H9 (cell line): ENCODE measurements around the gene SOSTDC1. TPM values are rescaled to one million over a fixed set of nuclear protein-coding genes. Genes with fewer than 3 reads are reported as not detected.

Source experiments
- DNase-seq: peaks from one replicate; pipeline ENCODE4 v3.0.0-alpha.2; 2017
- H2AFZ ChIP-seq: one replicate; pipeline ENCODE4 v1.6.1; 2013; ENCODE audit warnings: mild to moderate bottlenecking, low read length, control low read depth, moderate library complexity
- H2AK5ac ChIP-seq: 2 replicates; pipeline ENCODE4 v1.6.1; 2013; ENCODE audit warnings: low read length, control low read depth, mixed read lengths; ENCODE audit not compliant: insufficient read length
- H2BK120ac ChIP-seq: one replicate; pipeline ENCODE4 v1.6.1; 2013; ENCODE audit warnings: low read depth, mild to moderate bottlenecking, low read length, control low read depth, inconsistent platforms; ENCODE audit not compliant: poor library complexity, severe bottlenecking
- H2BK12ac ChIP-seq: 2 replicates; pipeline ENCODE4 v1.6.1; 2013; ENCODE audit warnings: low read length, control low read depth, mixed read lengths, low read depth; ENCODE audit not compliant: insufficient read length
- H2BK15ac ChIP-seq: 2 replicates; pipeline ENCODE4 v1.6.1; 2013; ENCODE audit warnings: low read depth, low read length, control low read depth
- H2BK20ac ChIP-seq: one replicate; pipeline ENCODE4 v1.6.1; 2013; ENCODE audit warnings: low read depth, mild to moderate bottlenecking, low read length, control low read depth, inconsistent platforms; ENCODE audit not compliant: poor library complexity, severe bottlenecking
- H2BK5ac ChIP-seq: 2 replicates; pipeline ENCODE4 v1.6.1; 2013; ENCODE audit warnings: low read length, control low read depth, mixed read lengths; ENCODE audit not compliant: insufficient read length
- H3K14ac ChIP-seq: 2 replicates; pipeline ENCODE4 v1.6.1; 2013; ENCODE audit warnings: low read length, control low read depth; ENCODE audit not compliant: insufficient read depth
- H3K18ac ChIP-seq: 2 replicates; pipeline ENCODE4 v1.6.1; 2013; ENCODE audit warnings: low read depth, mild to moderate bottlenecking, mixed read lengths, low read length, control low read depth; ENCODE audit not compliant: insufficient read length
- H3K23ac ChIP-seq: 2 replicates; pipeline ENCODE4 v1.6.1; 2013; ENCODE audit warnings: low read length, control low read depth, mixed read lengths, low read depth; ENCODE audit not compliant: insufficient read length
- H3K23me2 ChIP-seq: 2 replicates; pipeline ENCODE4 v1.6.1; 2013; ENCODE audit warnings: low read depth, mild to moderate bottlenecking, mixed read lengths, low read length, control low read depth; ENCODE audit not compliant: insufficient read length, poor library complexity, severe bottlenecking
- H3K27ac ChIP-seq: 2 replicates; pipeline ENCODE4 v1.5.1; 2013; ENCODE audit warnings: low read length, control low read depth, mixed read lengths, low read depth; ENCODE audit not compliant: insufficient read length
- H3K27me3 ChIP-seq: 2 replicates; pipeline ENCODE4 v1.6.1; 2013; ENCODE audit warnings: low read length, control low read depth, inconsistent platforms; ENCODE audit not compliant: insufficient read depth
- H3K4ac ChIP-seq: 2 replicates; pipeline ENCODE4 v1.6.1; 2013; ENCODE audit warnings: low read depth, mild to moderate bottlenecking, control low read depth, inconsistent platforms, low read length, moderate library complexity
- H3K4me1 ChIP-seq: 2 replicates; pipeline ENCODE4 v1.6.1; 2013; ENCODE audit warnings: low read length, control low read depth, inconsistent platforms; ENCODE audit not compliant: insufficient read depth
- H3K4me2 ChIP-seq: 2 replicates; pipeline ENCODE4 v1.6.1; 2013; ENCODE audit warnings: low read length, control low read depth, mixed read lengths; ENCODE audit not compliant: insufficient read length, insufficient read depth
- H3K56ac ChIP-seq: 2 replicates; pipeline ENCODE4 v1.6.1; 2013; ENCODE audit warnings: low read depth, mild to moderate bottlenecking, mixed read lengths, low read length, control low read depth; ENCODE audit not compliant: insufficient read length
- H3K79me1 ChIP-seq: 2 replicates; pipeline ENCODE4 v1.6.1; 2013; ENCODE audit warnings: low read depth, mild to moderate bottlenecking, moderate library complexity, low read length, control low read depth, inconsistent platforms; ENCODE audit not compliant: insufficient read depth, poor library complexity, severe bottlenecking
- H3K79me2 ChIP-seq: 2 replicates; pipeline ENCODE4 v1.6.1; 2013; ENCODE audit warnings: low read length, control low read depth, inconsistent platforms; ENCODE audit not compliant: insufficient read depth
- H3K9ac ChIP-seq: 2 replicates; pipeline ENCODE4 v1.6.1; 2013; ENCODE audit warnings: low read length, control low read depth, mixed read lengths; ENCODE audit not compliant: insufficient read length; ENCODE audit errors: extremely low read depth
- H3K9me3 ChIP-seq: one replicate; pipeline ENCODE4 v1.6.1; 2013; ENCODE audit warnings: low read depth, low read length, inconsistent platforms; ENCODE audit not compliant: control insufficient read depth
- H3T11ph ChIP-seq: one replicate; pipeline ENCODE4 v1.6.1; 2013; ENCODE audit warnings: mild to moderate bottlenecking, low read length, control low read depth, inconsistent platforms
- H4K20me1 ChIP-seq: one replicate; pipeline ENCODE4 v1.6.1; 2013; ENCODE audit not compliant: control insufficient read depth, insufficient read length, insufficient read depth
- H4K5ac ChIP-seq: 2 replicates; pipeline ENCODE4 v1.6.1; 2013; ENCODE audit warnings: low read depth, mild to moderate bottlenecking, mixed read lengths, low read length, control low read depth; ENCODE audit not compliant: insufficient read length
- H4K8ac ChIP-seq: replicated peaks from 2 replicates; pipeline ENCODE4 v1.6.1; 2013; ENCODE audit warnings: low read length, control low read depth, mixed read lengths, low read depth; ENCODE audit not compliant: insufficient read length
- H4K91ac ChIP-seq: 2 replicates; pipeline ENCODE4 v1.6.1; 2013; ENCODE audit warnings: low read depth, mild to moderate bottlenecking, moderate library complexity, mixed read lengths, low read length, control low read depth; ENCODE audit not compliant: insufficient read length
- H3K27ac Mint-ChIP-seq, 3 experiments: 2 replicates in 2 of 3; 3 replicates in 1 of 3; pipeline ENCODE4 v1.8.0; 2020 to 2021; ENCODE audit warnings: mixed read lengths in 3 of 3, mild to moderate bottlenecking in 1 of 3, moderate library complexity in 1 of 3
- H3K27me3 Mint-ChIP-seq: 2 replicates; pipeline ENCODE4 v1.8.0; 2021; ENCODE audit warnings: low read depth, mild to moderate bottlenecking, moderate library complexity, mixed read lengths
- H3K36me3 Mint-ChIP-seq, 3 experiments: 2 replicates in 2 of 3; 3 replicates in 1 of 3; pipeline ENCODE4 v1.8.0; 2020 to 2021; ENCODE audit warnings: low read depth in 3 of 3, mixed read lengths in 3 of 3; ENCODE audit not compliant: insufficient read depth in 1 of 3
- H3K4me1 Mint-ChIP-seq, 2 experiments: 2 replicates each; pipeline ENCODE4 v1.8.0; 2020; ENCODE audit warnings: mixed read lengths in 2 of 2
- H3K4me3 Mint-ChIP-seq, 2 experiments: 2 replicates in 1 of 2; 3 replicates in 1 of 2; pipeline ENCODE4 v1.8.0; 2020 to 2021; ENCODE audit warnings: mild to moderate bottlenecking in 2 of 2, mixed read lengths in 2 of 2, moderate library complexity in 1 of 2
- H3K9me3 Mint-ChIP-seq, 2 experiments: 2 replicates in 1 of 2; 3 replicates in 1 of 2; pipeline ENCODE4 v1.8.0; 2020; ENCODE audit warnings: mild to moderate bottlenecking in 2 of 2, mixed read lengths in 2 of 2, moderate library complexity in 1 of 2
- WGBS: extraction: QIAGEN DNeasy Blood & Tissue Kit; methylation state at CpG from one replicate; pipeline ENCODE4 v1.1.7; 2013; ENCODE audit warnings: missing lambda C conversion rate, low lambda C conversion rate, mixed read lengths; ENCODE audit not compliant: insufficient read length; ENCODE audit errors: extremely low coverage; 5-methylcytosine and 5-hydroxymethylcytosine counted together
- total RNA-seq: library from RNA; stranded (reverse); gene quantifications from 2 replicates; pipeline ENCODE4 v1.2.1, GENCODE V29; 2021
- TF ChIP-seq, protein P1 (sequence below): fragments of 200-600 bp; sonication (generic); conservative IDR thresholded peaks from 3 replicates; pipeline ENCODE4 v1.8.0; 2021; ENCODE audit warnings: antibody characterized with exemption, mild to moderate bottlenecking

The SOSTDC1 gene
- total RNA-seq, 1 experiment from 2014 or later: not detected

DNA sequence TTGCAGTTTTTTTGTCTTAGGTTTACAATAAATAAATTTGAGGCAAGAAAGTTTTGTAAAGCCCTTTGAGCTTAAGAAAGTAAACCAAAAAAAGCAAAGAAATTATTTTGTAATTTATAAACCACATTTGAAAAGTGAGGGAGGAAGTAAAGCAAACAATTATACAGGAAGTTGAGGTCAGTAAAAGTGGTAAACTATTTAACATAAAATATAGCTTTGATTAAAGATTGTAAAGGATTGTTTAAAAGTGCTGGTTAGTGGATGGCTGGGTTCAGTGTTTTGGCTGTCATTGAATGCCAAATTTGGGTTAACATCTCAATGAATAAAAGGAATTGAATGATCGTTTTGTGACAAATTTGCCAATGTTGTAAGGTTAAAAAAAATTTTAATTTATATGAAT is 9.9 kb downstream of the SOSTDC1 start:
- Histone ChIP-seq H3K27ac (no peak overlapping the region), H2BK5ac (no peak overlapping the region), H3K23ac (no peak overlapping the region), H2BK12ac (no peak overlapping the region), H3K18ac (no peak overlapping the region), H3K79me1 (no peaks in the 10 kb centered on the region), H3K4me1 (no peaks in the 10 kb centered on the region), H2BK120ac (no peak overlapping the region), H3K9me3 (no peaks in the 10 kb centered on the region), H4K5ac (no peak overlapping the region), H2BK15ac (no peak overlapping the region), H3T11ph (no peak overlapping the region), H3K14ac (no peak overlapping the region), H2AFZ (no peak overlapping the region), H3K27me3 (no peaks in the 10 kb centered on the region), H3K56ac (no peak overlapping the region), H4K91ac (no peak overlapping the region), H2AK5ac (no peak overlapping the region), H3K9ac (no peak overlapping the region), H3K4ac (no peak overlapping the region), H2BK20ac (no peak overlapping the region), H3K4me2 (no peak overlapping the region), H4K8ac (no peak overlapping the region), H3K79me2 (no peaks in the 10 kb centered on the region), H3K23me2 (no peaks in the 10 kb centered on the region), H4K20me1 (no peaks in the 10 kb centered on the region)
- no peaks in the 10 kb centered on the region for H3K9me3 Mint-ChIP-seq
- no peak overlapping the region for H3K27ac Mint-ChIP-seq
- TF ChIP-seq, protein P1, sequence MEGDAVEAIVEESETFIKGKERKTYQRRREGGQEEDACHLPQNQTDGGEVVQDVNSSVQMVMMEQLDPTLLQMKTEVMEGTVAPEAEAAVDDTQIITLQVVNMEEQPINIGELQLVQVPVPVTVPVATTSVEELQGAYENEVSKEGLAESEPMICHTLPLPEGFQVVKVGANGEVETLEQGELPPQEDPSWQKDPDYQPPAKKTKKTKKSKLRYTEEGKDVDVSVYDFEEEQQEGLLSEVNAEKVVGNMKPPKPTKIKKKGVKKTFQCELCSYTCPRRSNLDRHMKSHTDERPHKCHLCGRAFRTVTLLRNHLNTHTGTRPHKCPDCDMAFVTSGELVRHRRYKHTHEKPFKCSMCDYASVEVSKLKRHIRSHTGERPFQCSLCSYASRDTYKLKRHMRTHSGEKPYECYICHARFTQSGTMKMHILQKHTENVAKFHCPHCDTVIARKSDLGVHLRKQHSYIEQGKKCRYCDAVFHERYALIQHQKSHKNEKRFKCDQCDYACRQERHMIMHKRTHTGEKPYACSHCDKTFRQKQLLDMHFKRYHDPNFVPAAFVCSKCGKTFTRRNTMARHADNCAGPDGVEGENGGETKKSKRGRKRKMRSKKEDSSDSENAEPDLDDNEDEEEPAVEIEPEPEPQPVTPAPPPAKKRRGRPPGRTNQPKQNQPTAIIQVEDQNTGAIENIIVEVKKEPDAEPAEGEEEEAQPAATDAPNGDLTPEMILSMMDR: no peak
- H3K4me1 Mint-ChIP-seq: no peaks in the 10 kb centered on the region
- no CpG with 5 or more reads among the region's 1 CpG for WGBS
- no peaks in the 10 kb centered on the region for H3K36me3 Mint-ChIP-seq
- no peak overlapping the region for H3K4me3 Mint-ChIP-seq
- no peak for DNase-seq
- no peaks in the 10 kb centered on the region for H3K27me3 Mint-ChIP-seq
